Peyer's patch (tissue), 4 donors: Measurements from ENCODE around the gene CNTNAP5.

ENCODE experiments used
- CTCF ChIP-seq, 6 experiments: fragments of 450-650 bp in 4 of 6; fragments of 200-600 bp in 2 of 6; sonication (generic) in 1 of 6; IDR thresholded peaks; one replicate each; pipeline ENCODE4 v1.5.1; 2017 to 2019; ENCODE audit warnings: antibody characterized with exemption in 6 of 6, mild to moderate bottlenecking in 3 of 6, moderate library complexity in 1 of 6
- POLR2A ChIP-seq, 2 donors: fragments of 450-650 bp; IDR thresholded peaks; one replicate each; pipeline ENCODE4 v1.5.1; 2017; ENCODE audit warnings: antibody characterized with exemption in 2 of 2, mild to moderate bottlenecking in 2 of 2, moderate library complexity in 2 of 2

GRCh38 chr2:124088616-124089015 lies 63.5 kb downstream of the CNTNAP5 start:
- no peak for TF ChIP-seq CTCF (IDR thresholded peaks at IDR 0.05)
- TF ChIP-seq POLR2A (IDR thresholded peaks at IDR 0.05) = no peak
